ENCODE results near the gene VPS13D.
"Not testable (repeated sequence)": the region's sequence is repeated elsewhere in the genome, so short reads cannot be mapped to it uniquely, and the experiment has no call there.

VPS13D gene

GRCh38 chr1:12359359-12360133 is 129.7 kb downstream of the VPS13D start:
- in situ Hi-C loops (cut with HindIII; ENCODE audit: low sequenced_read_pairs): no loop called here

- in situ Hi-C loops (cut with HindIII; ENCODE audit: low sequenced_read_pairs): no loop called here
Observed at GRCh38 chr1:12368646-12369045, 138.8 kb downstream of the VPS13D start.

- in situ Hi-C loops (cut with HindIII; ENCODE audit: low sequenced_read_pairs): no loop called here
Observed at GRCh38 chr1:12369258-12369657, 139.4 kb downstream of the VPS13D start.

- in situ Hi-C loops (cut with HindIII; ENCODE audit: low sequenced_read_pairs): no loop called here
Observed at GRCh38 chr1:12370333-12370975, 140.6 kb downstream of the VPS13D start.

- in situ Hi-C loops (cut with HindIII; ENCODE audit: low sequenced_read_pairs): no loop called here
Observed at GRCh38 chr1:12371053-12371452, 141.2 kb downstream of the VPS13D start.

- in situ Hi-C loops (cut with HindIII; ENCODE audit: low sequenced_read_pairs): no loop called here
Observed at GRCh38 chr1:12372180-12372579, 142.3 kb downstream of the VPS13D start.

- in situ Hi-C loops (cut with HindIII; ENCODE audit: low sequenced_read_pairs): no loop called here
Observed at GRCh38 chr1:12372761-12373160, 142.9 kb downstream of the VPS13D start.

- in situ Hi-C loops (cut with HindIII; ENCODE audit: low sequenced_read_pairs): no loop called here
Observed at GRCh38 chr1:12375133-12375829, 145.5 kb downstream of the VPS13D start.

GRCh38 chr1:12376236-12377045 is 146.6 kb downstream of the VPS13D start:
- in situ Hi-C loops (cut with HindIII; ENCODE audit: low sequenced_read_pairs): no loop called here

GRCh38 chr1:12380326-12381249 is 150.8 kb downstream of the VPS13D start:
- in situ Hi-C loops (cut with HindIII; ENCODE audit: low sequenced_read_pairs): loop anchor here (5.0 kb wide), 1 partner anchor 38 kb away; no protein-coding TSS in a partner anchor

GRCh38 chr1:12383001-12383400 is 153.2 kb downstream of the VPS13D start:
- in situ Hi-C loops (cut with HindIII; ENCODE audit: low sequenced_read_pairs): loop anchor here (5.0 kb wide), 1 partner anchor 41 kb away; no protein-coding TSS in a partner anchor

GRCh38 chr1:12383786-12384185 is 154.0 kb downstream of the VPS13D start:
- in situ Hi-C loops (cut with HindIII; ENCODE audit: low sequenced_read_pairs): loop anchor here (5.0 kb wide), 1 partner anchor 41 kb away; no protein-coding TSS in a partner anchor

GRCh38 chr1:12384836-12385456 is 155.1 kb downstream of the VPS13D start:
- in situ Hi-C loops (cut with HindIII; ENCODE audit: low sequenced_read_pairs): loop anchor here (5.0 kb wide), 1 partner anchor 43 kb away; no protein-coding TSS in a partner anchor

- in situ Hi-C loops (cut with HindIII; ENCODE audit: low sequenced_read_pairs): no loop called here
Observed at GRCh38 chr1:12386130-12386529, 156.3 kb downstream of the VPS13D start.

GRCh38 chr1:12387641-12388040 is 157.8 kb downstream of the VPS13D start:
- in situ Hi-C loops (cut with HindIII; ENCODE audit: low sequenced_read_pairs): no loop called here

GRCh38 chr1:12390296-12390695 is 160.5 kb downstream of the VPS13D start:
- in situ Hi-C loops (cut with HindIII; ENCODE audit: low sequenced_read_pairs): not testable (repeated sequence)

- in situ Hi-C loops (cut with HindIII; ENCODE audit: low sequenced_read_pairs): no loop called here
Observed at GRCh38 chr1:12397462-12398450, 167.9 kb downstream of the VPS13D start.

GRCh38 chr1:12398479-12398878 is 168.6 kb downstream of the VPS13D start:
- in situ Hi-C loops (cut with HindIII; ENCODE audit: low sequenced_read_pairs): no loop called here
